Activated CD8-positive, alpha-beta memory T cell treated with anti-CD3 and anti-CD28 coated beads, Interleukin-2, amount 10 ng/mL, durations not matched to agents 7 days and 5 days (primary cell): ENCODE results near the gene PLXNA4. TPM values are rescaled to one million over a fixed set of nuclear protein-coding genes. Genes with fewer than 3 reads are reported as not detected.
"Not testable (repeated sequence)": the region's sequence is repeated elsewhere in the genome, so short reads cannot be mapped to it uniquely, and the experiment has no call there.

Source experiments
- ATAC-seq: fragments of 150-1000 bp; cut with Tn5 transposase; one replicate; pipeline ENCODE4 v1.10.0; 2021; ENCODE audit warnings: moderate library complexity
- CTCF ChIA-PET: fragments of 350-600 bp; sonication (Branson Sonifier 250); formaldehyde crosslinking; loops from one replicate; lab custom pipeline; 2021; ENCODE audit warnings: antibody characterized with exemption; lab: Charles Lee
- DNase-seq: peaks from one replicate; pipeline ENCODE4 v3.0.0-alpha.2; 2020
- H3K27ac Mint-ChIP-seq: one replicate; pipeline ENCODE4 v1.8.0; 2021; ENCODE audit warnings: mild to moderate bottlenecking, mixed read lengths
- H3K27me3 Mint-ChIP-seq: one replicate; pipeline ENCODE4 v1.8.0; 2021; ENCODE audit warnings: mixed read lengths
- H3K36me3 Mint-ChIP-seq: one replicate; pipeline ENCODE4 v1.8.0; 2021; ENCODE audit warnings: mild to moderate bottlenecking, mixed read lengths
- H3K4me1 Mint-ChIP-seq: one replicate; pipeline ENCODE4 v1.8.0; 2021; ENCODE audit warnings: mixed read lengths
- H3K4me3 Mint-ChIP-seq: one replicate; pipeline ENCODE4 v1.8.0; 2021; ENCODE audit warnings: mild to moderate bottlenecking, moderate library complexity, mixed read lengths
- H3K9me3 Mint-ChIP-seq: one replicate; pipeline ENCODE4 v1.8.0; 2022; ENCODE audit warnings: low read depth, mixed read lengths
- total RNA-seq, 2 experiments: library from RNA; stranded (reverse); gene quantifications; one replicate each; pipeline ENCODE4 v1.2.3, GENCODE V29; 2021

PLXNA4 gene
- total RNA-seq, 2 experiments from 2014 or later = 1.2 to 1.6 TPM

- Mint-ChIP-seq H3K4me1 (no peaks in the 10 kb centered on the region), H3K4me3 (no peak overlapping the region), H3K36me3 (no peaks in the 10 kb centered on the region), H3K9me3 (no peaks in the 10 kb centered on the region), H3K27ac (no peak overlapping the region), H3K27me3 (no peaks in the 10 kb centered on the region)
- CTCF ChIA-PET = interaction anchor here (0.7 kb wide), 1 partner anchor 139 kb away, joined by 3 read pairs; no protein-coding TSS in a partner anchor
- no peak for ATAC-seq
- DNase-seq = no peak
Observed at GRCh38 chr7:132179681-132180080, 396.6 kb downstream of the PLXNA4 start.

- H3K4me3 Mint-ChIP-seq = no peak overlapping the region
- DNase-seq (no peak), ATAC-seq (no peak)
- no peaks in the 10 kb centered on the region for H3K27me3 Mint-ChIP-seq
- no peaks in the 10 kb centered on the region for H3K9me3 Mint-ChIP-seq
- CTCF ChIA-PET = no interaction called here
- no peak overlapping the region for H3K27ac Mint-ChIP-seq
- no peaks in the 10 kb centered on the region for H3K36me3 Mint-ChIP-seq
- H3K4me1 Mint-ChIP-seq = no peaks in the 10 kb centered on the region
Observed at GRCh38 chr7:132179080-132179430, 397.2 kb downstream of the PLXNA4 start.

GRCh38 chr7:132178402-132179079, 397.7 kb downstream of the PLXNA4 start:
- H3K36me3 Mint-ChIP-seq, H3K27ac Mint-ChIP-seq, CTCF ChIA-PET, H3K9me3 Mint-ChIP-seq, ATAC-seq, DNase-seq, H3K27me3 Mint-ChIP-seq, H3K4me1 Mint-ChIP-seq, H3K4me3 Mint-ChIP-seq: not testable (repeated sequence)

- Mint-ChIP-seq H3K4me3 (no peak overlapping the region), H3K4me1 (no peaks in the 10 kb centered on the region), H3K36me3 (no peaks in the 10 kb centered on the region), H3K27me3 (no peaks in the 10 kb centered on the region), H3K9me3 (no peaks in the 10 kb centered on the region), H3K27ac (no peak overlapping the region)
- ATAC-seq = no peak
- no peak for DNase-seq
- CTCF ChIA-PET = no interaction called here
Observed at GRCh38 chr7:132177708-132178401, 398.4 kb downstream of the PLXNA4 start.

- Mint-ChIP-seq H3K36me3 (no peaks in the 10 kb centered on the region), H3K9me3 (no peaks in the 10 kb centered on the region), H3K4me3 (no peak overlapping the region), H3K27ac (no peak overlapping the region), H3K27me3 (no peaks in the 10 kb centered on the region), H3K4me1 (no peaks in the 10 kb centered on the region)
- no peak for ATAC-seq
- DNase-seq = no peak
- CTCF ChIA-PET = no interaction called here
Observed at GRCh38 chr7:132176719-132177118, 399.6 kb downstream of the PLXNA4 start.

GRCh38 chr7:132171130-132171576, 405.1 kb downstream of the PLXNA4 start:
- DNase-seq (no peak), ATAC-seq (no peak)
- CTCF ChIA-PET = no interaction called here
- H3K27me3 Mint-ChIP-seq = peaks cover 5% of the 10 kb centered on the region
- no peaks in the 10 kb centered on the region for H3K9me3 Mint-ChIP-seq
- H3K4me3 Mint-ChIP-seq = no peak overlapping the region
- H3K27ac Mint-ChIP-seq = no peak overlapping the region
- no peaks in the 10 kb centered on the region for H3K36me3 Mint-ChIP-seq
- H3K4me1 Mint-ChIP-seq = no peaks in the 10 kb centered on the region

GRCh38 chr7:132169730-132170129, 406.5 kb downstream of the PLXNA4 start:
- Mint-ChIP-seq H3K36me3 (no peaks in the 10 kb centered on the region), H3K4me3 (no peak overlapping the region), H3K9me3 (no peaks in the 10 kb centered on the region), H3K27ac (no peak overlapping the region), H3K27me3 (peaks cover 5% of the 10 kb centered on the region), H3K4me1 (no peaks in the 10 kb centered on the region)
- DNase-seq (no peak), ATAC-seq (no peak)
- CTCF ChIA-PET = no interaction called here

GRCh38 chr7:132168239-132168638, 408.0 kb downstream of the PLXNA4 start:
- Mint-ChIP-seq H3K36me3 (no peaks in the 10 kb centered on the region), H3K4me3 (no peak overlapping the region), H3K4me1 (no peaks in the 10 kb centered on the region), H3K27me3 (peaks cover 5% of the 10 kb centered on the region), H3K9me3 (no peaks in the 10 kb centered on the region), H3K27ac (no peak overlapping the region)
- ATAC-seq (no peak), DNase-seq (no peak)
- CTCF ChIA-PET = no interaction called here

- H3K9me3 Mint-ChIP-seq, DNase-seq, H3K27ac Mint-ChIP-seq, H3K27me3 Mint-ChIP-seq, ATAC-seq, H3K36me3 Mint-ChIP-seq, CTCF ChIA-PET, H3K4me3 Mint-ChIP-seq, H3K4me1 Mint-ChIP-seq: not testable (repeated sequence)
Observed at GRCh38 chr7:132165695-132166094, 410.6 kb downstream of the PLXNA4 start.

GRCh38 chr7:132164558-132165125, 411.6 kb downstream of the PLXNA4 start:
- no peaks in the 10 kb centered on the region for H3K4me1 Mint-ChIP-seq
- H3K4me3 Mint-ChIP-seq = no peak overlapping the region
- CTCF ChIA-PET = interaction anchor here (1.0 kb wide), 1 partner anchor 23 kb away, joined by 4 read pairs; no protein-coding TSS in a partner anchor
- no peaks in the 10 kb centered on the region for H3K36me3 Mint-ChIP-seq
- no peak for ATAC-seq
- H3K9me3 Mint-ChIP-seq = no peaks in the 10 kb centered on the region
- DNase-seq = no peak
- H3K27me3 Mint-ChIP-seq = peaks cover under 1% of the 10 kb centered on the region
- H3K27ac Mint-ChIP-seq = no peak overlapping the region

GRCh38 chr7:132162556-132163144, 413.6 kb downstream of the PLXNA4 start:
- Mint-ChIP-seq H3K4me1 (no peaks in the 10 kb centered on the region), H3K36me3 (no peaks in the 10 kb centered on the region), H3K27ac (no peak overlapping the region), H3K4me3 (no peak overlapping the region), H3K9me3 (no peaks in the 10 kb centered on the region), H3K27me3 (no peaks in the 10 kb centered on the region)
- DNase-seq = no peak
- CTCF ChIA-PET = no interaction called here
- no peak for ATAC-seq

GRCh38 chr7:132161976-132162375, 414.3 kb downstream of the PLXNA4 start:
- no peaks in the 10 kb centered on the region for H3K27me3 Mint-ChIP-seq
- no peak overlapping the region for H3K27ac Mint-ChIP-seq
- H3K9me3 Mint-ChIP-seq = no peaks in the 10 kb centered on the region
- DNase-seq = no peak
- no peaks in the 10 kb centered on the region for H3K36me3 Mint-ChIP-seq
- no peak overlapping the region for H3K4me3 Mint-ChIP-seq
- H3K4me1 Mint-ChIP-seq = no peaks in the 10 kb centered on the region
- ATAC-seq = no peak
- CTCF ChIA-PET = no interaction called here

GRCh38 chr7:132161533-132161915, 414.7 kb downstream of the PLXNA4 start:
- CTCF ChIA-PET = no interaction called here
- Mint-ChIP-seq H3K27ac (no peak overlapping the region), H3K4me1 (no peaks in the 10 kb centered on the region), H3K27me3 (no peaks in the 10 kb centered on the region), H3K4me3 (no peak overlapping the region), H3K36me3 (no peaks in the 10 kb centered on the region), H3K9me3 (no peaks in the 10 kb centered on the region)
- DNase-seq (no peak), ATAC-seq (no peak)
